GM18868 (cell line): ENCODE data around the gene JKAMP.
A peak's percentile ranks its signal among the peaks of the same experiment; 100 is the strongest.

ENCODE experiments used
- ATAC-seq: cut with Tn5 transposase; IDR thresholded peaks from one replicate; pipeline ENCODE4 v1.9.1; 2021; ENCODE audit warnings: mild to moderate bottlenecking, moderate library complexity; ENCODE audit not compliant: unreplicated experiment

JKAMP gene

DNA sequence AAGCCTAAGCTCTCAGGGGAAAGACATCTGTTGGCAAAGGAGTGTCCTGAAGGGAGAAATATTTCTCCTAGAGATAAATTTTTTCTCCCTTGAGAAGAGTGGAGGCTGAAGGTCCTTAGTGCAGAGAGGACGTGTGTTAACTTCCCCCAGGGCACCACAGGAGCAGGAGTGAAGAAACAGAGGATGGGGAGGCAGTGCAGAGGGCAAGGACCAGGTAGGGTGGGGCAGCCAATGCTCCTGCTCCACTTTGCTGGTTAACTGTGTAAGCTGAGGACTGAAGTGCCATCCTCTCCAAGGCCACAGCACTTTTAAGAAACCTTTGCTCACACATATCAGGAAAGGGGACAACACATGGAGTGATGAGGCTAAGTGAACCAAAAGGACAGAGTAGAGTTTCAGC is 4.2 kb upstream of the JKAMP start:
- no peak for ATAC-seq

- no peak for ATAC-seq
Measured at GRCh38 chr14:59481407-59481806, 2.9 kb upstream of the JKAMP start.

GRCh38 chr14:59481871-59482540 is 2.3 kb upstream of the JKAMP start:
- ATAC-seq: no peak

GRCh38 chr14:59482541-59483331 is 1.6 kb upstream of the JKAMP start:
- ATAC-seq: no peak

DNA sequence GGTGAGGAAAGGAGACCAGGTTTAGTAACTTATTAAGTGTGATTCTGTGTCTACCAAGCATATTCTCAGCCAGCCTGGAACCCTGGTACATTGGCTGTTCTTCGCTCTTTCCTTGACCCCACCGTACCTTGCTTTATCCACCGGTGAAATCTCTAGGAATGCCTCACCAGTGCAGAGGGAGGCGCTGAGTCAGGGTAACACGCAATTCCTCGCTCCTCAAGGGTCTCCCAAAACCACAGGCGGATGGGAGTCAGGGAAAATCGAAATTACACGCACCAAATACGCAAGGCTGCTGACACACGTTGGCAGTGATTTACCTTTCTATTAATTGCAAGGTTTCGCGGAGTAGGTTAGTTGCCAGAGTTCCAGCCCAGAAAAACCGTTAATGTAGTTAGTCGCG is 954 bp upstream of the JKAMP start:
- no peak for ATAC-seq

DNA sequence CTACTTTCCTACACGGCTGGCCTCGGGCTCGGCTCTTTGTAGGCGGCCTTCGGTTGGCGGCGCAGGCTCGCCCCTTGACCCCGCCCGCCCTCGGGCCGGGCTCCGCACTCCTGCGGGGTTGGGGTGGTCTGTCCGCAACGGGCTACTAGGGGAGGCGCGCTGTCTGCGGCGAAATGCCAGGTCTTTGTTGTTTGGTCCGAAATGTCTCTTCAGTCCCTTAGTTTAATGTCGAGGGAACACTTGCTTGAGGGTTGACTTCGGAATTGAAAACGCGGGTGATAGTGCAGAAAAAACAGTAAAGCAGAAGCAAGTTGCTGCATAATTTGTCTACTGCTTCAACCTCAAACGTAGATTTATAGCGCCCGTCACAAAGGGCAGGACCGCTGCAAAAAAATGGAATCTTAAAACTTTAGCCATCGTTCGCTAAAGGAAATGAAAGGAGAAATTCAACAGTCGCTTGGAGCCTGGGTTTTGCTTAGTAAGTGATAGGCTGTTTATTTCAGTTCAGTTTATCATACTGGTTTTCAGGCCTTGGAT is 390 bp downstream of the JKAMP start:
- peak; percentile 37 for ATAC-seq

DNA sequence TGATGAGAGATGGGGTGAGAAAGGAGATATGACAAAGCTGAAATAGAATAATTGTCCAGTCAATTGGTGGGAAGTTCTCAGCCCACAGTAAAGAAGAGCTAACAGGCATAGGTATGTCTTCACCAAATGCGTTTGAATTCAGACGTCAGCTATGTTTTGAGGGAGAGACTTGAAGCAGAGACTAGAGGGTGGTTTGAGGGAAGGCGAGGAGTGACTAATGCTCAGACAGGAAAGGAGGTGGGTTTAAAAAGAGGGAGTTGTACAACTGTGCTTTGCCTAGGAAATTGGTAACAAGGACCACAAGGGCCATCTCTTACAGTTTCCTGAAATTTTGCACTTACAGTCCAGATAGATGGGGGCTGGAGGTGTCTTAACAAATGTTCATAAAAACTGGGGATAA is 6.4 kb downstream of the JKAMP start:
- ATAC-seq: no peak

DNA sequence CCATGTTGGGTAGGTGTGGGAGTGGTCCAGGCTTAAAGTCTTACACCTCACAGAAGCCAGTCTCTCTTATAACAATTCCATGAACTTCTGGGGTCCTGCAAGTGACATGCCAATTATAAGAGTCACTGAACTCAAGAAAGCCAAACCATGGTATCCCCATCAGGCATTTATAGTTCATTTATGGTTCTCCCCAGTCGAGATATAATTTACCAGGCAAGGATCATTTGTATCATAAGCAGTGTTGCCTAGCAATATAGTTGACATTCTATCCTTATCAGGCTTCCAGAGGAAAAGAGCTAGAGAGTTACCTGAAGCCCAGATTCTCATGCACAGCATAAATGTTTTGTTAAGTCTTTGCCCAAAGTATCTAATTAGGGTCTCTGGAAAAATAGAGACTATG is 8.1 kb downstream of the JKAMP start:
- no peak for ATAC-seq

DNA sequence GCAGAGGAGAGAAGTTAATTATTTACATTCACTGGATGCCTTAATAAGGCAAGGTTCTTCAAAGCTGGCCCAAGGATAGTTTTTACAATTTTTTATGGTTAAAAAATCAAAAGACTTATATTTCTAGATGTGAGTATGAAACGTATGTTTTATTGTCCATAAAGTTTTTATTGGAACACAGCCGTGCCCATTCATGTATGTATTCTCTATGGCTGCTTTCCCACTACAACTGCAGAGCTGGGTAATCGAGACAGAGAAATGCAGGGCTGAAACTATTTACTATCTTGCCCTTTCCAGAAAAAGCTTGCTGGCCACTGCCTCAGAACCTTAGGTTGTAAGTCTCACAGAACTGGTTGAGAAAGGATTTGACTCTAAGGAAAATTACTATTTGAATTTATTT is 16.4 kb downstream of the JKAMP start:
- ATAC-seq: no peak

DNA sequence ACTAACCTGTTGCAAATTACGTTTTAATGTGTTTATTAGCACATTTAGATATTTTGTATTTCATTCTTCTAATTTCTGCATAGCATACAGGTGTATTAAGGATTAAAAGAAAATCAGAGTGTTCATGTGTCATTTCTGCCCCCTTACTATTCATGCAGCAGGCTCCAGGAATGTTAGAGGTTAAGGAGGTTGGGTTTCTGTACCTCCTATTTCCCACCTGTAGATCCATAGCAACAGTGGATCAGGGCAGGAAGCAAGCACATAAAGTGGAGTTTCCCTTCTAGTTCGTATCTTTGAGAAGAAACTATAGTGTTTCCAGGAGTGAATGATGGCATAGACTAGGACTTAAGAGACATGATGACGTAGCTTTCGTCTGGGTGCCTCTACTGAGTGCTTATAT is 18.9 kb downstream of the JKAMP start:
- no peak for ATAC-seq

- ATAC-seq: peak; percentile 83
Measured at GRCh38 chr14:59507063-59507751, 22.9 kb downstream of the JKAMP start.

DNA sequence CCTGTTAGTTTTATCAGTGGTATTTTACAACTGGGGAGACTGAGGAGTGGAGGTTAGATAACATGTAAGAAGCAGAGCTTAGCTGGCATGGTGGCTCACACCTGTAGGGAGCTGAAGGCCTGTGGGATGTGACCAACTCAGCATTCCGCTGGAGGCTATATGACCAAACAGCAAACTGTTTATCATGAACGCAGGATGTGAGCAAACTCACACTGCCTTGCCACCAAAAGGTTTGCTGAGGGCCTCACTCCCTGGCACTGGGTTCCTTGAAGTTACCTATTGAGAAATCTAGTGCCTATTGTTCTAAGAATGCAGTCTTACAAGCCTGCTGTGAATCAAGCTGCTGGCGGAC is 23.4 kb downstream of the JKAMP start:
- ATAC-seq: no peak

DNA sequence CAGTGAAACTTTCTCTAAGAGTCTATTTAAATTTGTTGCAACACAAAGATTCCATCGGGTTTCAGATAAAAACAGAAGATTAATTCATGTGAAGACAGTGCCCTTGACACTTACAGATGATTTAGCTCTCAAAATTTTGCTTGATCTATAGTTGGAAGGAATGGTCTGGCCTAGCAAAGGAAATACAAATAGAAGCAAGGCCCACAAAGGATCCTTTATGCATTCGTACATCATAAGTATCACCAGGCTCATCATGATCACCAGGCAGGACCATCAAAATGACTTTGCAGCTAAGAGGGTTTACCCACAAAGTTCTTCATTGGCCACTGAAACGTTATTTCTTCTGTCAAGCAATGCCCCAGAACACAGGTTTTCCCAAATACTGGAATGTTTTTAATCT is 24.8 kb downstream of the JKAMP start:
- no peak for ATAC-seq

DNA sequence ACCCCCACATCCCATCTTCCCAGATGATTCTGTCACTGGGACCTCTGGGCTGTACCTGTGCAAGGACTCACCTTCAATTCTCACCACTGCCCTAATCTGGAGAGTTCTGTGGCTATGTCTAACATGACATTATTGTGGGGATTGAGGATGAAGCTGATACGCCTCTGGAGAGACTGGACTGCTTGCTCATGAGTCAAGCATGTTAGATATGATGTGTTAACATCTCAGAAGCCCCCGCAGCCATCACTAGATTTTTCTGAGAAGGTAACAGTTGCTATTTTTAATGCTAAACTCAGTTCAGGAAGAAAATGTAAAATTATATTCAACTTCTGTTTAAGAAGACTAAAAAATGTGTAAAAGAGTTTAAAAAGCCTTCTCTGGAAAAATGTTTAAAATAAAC is 25.7 kb downstream of the JKAMP start:
- ATAC-seq: no peak

- ATAC-seq: no peak
Measured at GRCh38 chr14:59510966-59511365, 26.6 kb downstream of the JKAMP start.

DNA sequence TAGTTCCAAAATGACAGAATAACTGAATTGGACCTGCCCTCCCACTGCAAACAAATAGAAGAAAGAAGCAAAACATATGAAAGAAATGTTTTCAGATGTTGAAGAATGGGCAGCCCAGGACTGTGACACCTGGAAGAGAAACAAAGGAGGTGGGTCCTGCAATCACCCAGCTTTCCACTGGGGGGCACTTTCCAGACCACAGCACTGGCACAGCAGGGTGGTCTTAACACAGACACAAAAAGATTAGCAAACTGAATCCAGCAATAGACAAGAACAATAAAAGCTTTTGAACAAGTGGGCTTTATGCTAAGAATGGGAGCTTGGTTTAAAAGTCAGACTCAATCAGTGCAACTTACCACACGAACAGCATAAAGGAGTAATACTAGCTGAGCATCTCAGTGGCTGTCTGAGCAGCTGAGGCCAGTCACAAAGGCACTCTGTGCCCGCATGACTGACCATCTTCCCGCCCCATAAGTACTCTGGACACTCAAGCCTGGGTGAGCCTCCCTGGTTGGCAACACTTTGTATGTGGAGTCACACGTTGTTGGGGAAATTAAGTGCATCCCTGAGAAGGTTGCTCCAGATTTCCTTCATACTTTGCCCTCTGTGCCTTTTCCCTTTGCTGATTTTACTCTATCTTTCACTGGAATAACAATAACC is 27.7 kb downstream of the JKAMP start:
- ATAC-seq: peak; percentile 53

DNA sequence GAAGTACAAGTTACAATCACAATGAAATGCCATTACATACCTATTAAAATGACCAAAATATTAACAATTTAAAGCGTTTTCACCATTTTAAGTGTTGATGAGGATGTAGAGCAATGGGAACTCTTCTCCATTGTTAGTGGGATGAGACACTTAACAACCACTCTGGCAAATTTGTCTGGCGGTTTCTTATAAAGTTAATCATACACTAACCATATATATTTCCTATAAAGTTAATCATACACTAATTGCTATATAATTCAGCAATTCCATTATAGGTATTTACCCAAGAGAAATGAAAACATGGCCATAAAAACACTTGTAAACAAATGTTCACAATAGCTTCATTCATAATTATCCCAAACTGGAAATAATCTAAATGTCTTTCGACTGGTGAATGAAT is 35.9 kb downstream of the JKAMP start:
- ATAC-seq: no peak

GRCh38 chr14:59529189-59529588 is 44.9 kb downstream of the JKAMP start:
- no peak for ATAC-seq

- ATAC-seq: no peak
Measured at GRCh38 chr14:59530349-59530748, 46.0 kb downstream of the JKAMP start.

- no peak for ATAC-seq
Measured at GRCh38 chr14:59532419-59532818, 48.1 kb downstream of the JKAMP start.

DNA sequence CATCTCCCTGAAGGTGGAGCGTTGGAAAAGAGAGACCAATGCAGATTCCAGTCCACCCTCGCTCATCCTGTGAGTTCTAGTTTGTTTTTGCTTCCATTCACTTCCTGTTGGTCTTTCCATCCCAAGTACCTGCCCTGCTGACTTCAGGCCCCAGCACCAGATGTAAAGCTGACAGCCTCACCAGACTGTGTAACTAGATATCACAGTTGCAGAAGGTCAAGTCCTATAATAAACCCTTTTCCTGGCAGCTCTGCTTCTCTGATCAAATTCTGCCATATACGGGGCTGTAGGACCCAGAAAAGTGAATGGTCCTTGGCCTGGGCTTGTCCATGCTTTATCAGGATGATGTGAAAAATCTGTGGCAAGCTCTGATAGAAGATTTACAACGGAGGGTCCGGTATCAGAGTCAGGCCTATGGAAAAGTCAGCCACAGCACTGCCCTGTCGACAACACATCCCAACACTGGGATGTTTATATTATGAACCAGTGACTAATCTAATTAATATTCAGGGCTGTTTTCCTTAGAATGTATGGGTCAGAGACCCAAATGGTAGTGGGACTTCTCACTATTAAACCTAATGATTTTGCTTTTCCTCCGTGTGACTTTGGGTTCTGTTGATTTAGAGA is 50.2 kb downstream of the JKAMP start:
- no peak for ATAC-seq
